Measurements from ENCODE around the gene TNNI2.
A peak's percentile ranks its signal among the peaks of the same experiment; 100 is the strongest.

TNNI2 gene

GRCh38 chr11:1834062-1834610, 4.6 kb upstream of the TNNI2 start:
- no peak overlapping the region for H3K4me3 ChIP-seq (replicated peaks in 1 of 2; ENCODE audit: low read depth in 2 of 2, low read length in 2 of 2)
- TF ChIP-seq CTCF (IDR thresholded peaks at IDR 0.05; ENCODE audit: low read depth, low read length), result no peak
- DNase-seq (ENCODE audit: low read depth in 2 of 2), result no peak

- DNase-seq (ENCODE audit: low read depth in 2 of 2), result no peak
- TF ChIP-seq CTCF (IDR thresholded peaks at IDR 0.05; ENCODE audit: low read depth, low read length), result no peak
- no peak within 1 kb of the TSS for H3K4me3 ChIP-seq (replicated peaks in 1 of 2; ENCODE audit: low read depth in 2 of 2, low read length in 2 of 2)
These were observed 3.8 kb upstream of the TNNI2 start, which contains the start of gene SYT8 for GRCh38 chr11:1834779-1835670. Gene SYT8 (plus strand): TSS chr11:1834990. CDS start chr11:1835106, 116 bp downstream.

- H3K4me3 ChIP-seq (replicated peaks in 1 of 2; ENCODE audit: low read depth in 2 of 2, low read length in 2 of 2), result no peak overlapping the region
- DNase-seq (ENCODE audit: low read depth in 2 of 2), result no peak
- no peak for TF ChIP-seq CTCF (IDR thresholded peaks at IDR 0.05; ENCODE audit: low read depth, low read length)
These were observed 3.1 kb upstream of the TNNI2 start for GRCh38 chr11:1835671-1836010.

- no peak overlapping the region for H3K4me3 ChIP-seq (replicated peaks in 1 of 2; ENCODE audit: low read depth in 2 of 2, low read length in 2 of 2)
- TF ChIP-seq CTCF (IDR thresholded peaks at IDR 0.05; ENCODE audit: low read depth, low read length), result no peak
- DNase-seq (ENCODE audit: low read depth in 2 of 2), result no peak
These were observed 2.5 kb upstream of the TNNI2 start for GRCh38 chr11:1836011-1836945.

- peak; percentile 55 to 78 for DNase-seq (ENCODE audit: low read depth in 2 of 2)
- TF ChIP-seq CTCF (IDR thresholded peaks at IDR 0.05; ENCODE audit: low read depth, low read length), result peak; percentile 94
- H3K4me3 ChIP-seq (replicated peaks in 1 of 2; ENCODE audit: low read depth in 2 of 2, low read length in 2 of 2), result no peak overlapping the region
These were observed 1.4 kb upstream of the TNNI2 start for GRCh38 chr11:1837171-1838076.

- TF ChIP-seq CTCF (IDR thresholded peaks at IDR 0.05; ENCODE audit: low read depth, low read length), result no peak
- no peak overlapping the region for H3K4me3 ChIP-seq (replicated peaks in 1 of 2; ENCODE audit: low read depth in 2 of 2, low read length in 2 of 2)
- peak in 1 of 2 donors; percentile 12 for DNase-seq (ENCODE audit: low read depth in 2 of 2)
These were observed 730 bp upstream of the TNNI2 start for GRCh38 chr11:1838077-1838425.

Data from cardiac fibroblast (primary cell).